Activated CD8-positive, alpha-beta memory T cell treated with anti-CD3 and anti-CD28 coated beads for 4 hours (primary cell): ENCODE results near the gene NFAT5.
"Not testable (repeated sequence)": the region's sequence is repeated elsewhere in the genome, so short reads cannot be mapped to it uniquely, and the experiment has no call there.

Experiments used
- DNase-seq, 2 donors: peaks; one replicate each; pipeline ENCODE4 v3.0.0-alpha.2; 2020; ENCODE audit warnings: low read depth in 2 of 2

NFAT5 gene

GRCh38 chr16:69565671-69566239 is at the start of gene NFAT5:
NFAT5 (plus strand) TSS chr16:69565966; CDS start chr16:69566302, 336 bp downstream.
- DNase-seq, result peak; percentile 74 to 77

GRCh38 chr16:69517914-69518313 is 47.9 kb upstream of the NFAT5 start:
- not testable (repeated sequence) for DNase-seq

GRCh38 chr16:69520413-69520799 is 45.4 kb upstream of the NFAT5 start:
- DNase-seq, result no peak

GRCh38 chr16:69520800-69521602 is 44.8 kb upstream of the NFAT5 start:
- no peak for DNase-seq

GRCh38 chr16:69522041-69522578 is 43.7 kb upstream of the NFAT5 start:
- no peak for DNase-seq

GRCh38 chr16:69522732-69523404 is 42.9 kb upstream of the NFAT5 start:
- DNase-seq, result no peak

GRCh38 chr16:69523566-69524305 is 42.0 kb upstream of the NFAT5 start:
- DNase-seq, result no peak

GRCh38 chr16:69526831-69527655 is 38.7 kb upstream of the NFAT5 start:
- DNase-seq, result no peak

GRCh38 chr16:69531988-69532387 is 33.8 kb upstream of the NFAT5 start:
- no peak for DNase-seq

- DNase-seq, result no peak
These were observed 32.9 kb upstream of the NFAT5 start for GRCh38 chr16:69532641-69533455.

- no peak for DNase-seq
These were observed 31.0 kb upstream of the NFAT5 start for GRCh38 chr16:69534720-69535119.

GRCh38 chr16:69535123-69536050 is 30.4 kb upstream of the NFAT5 start:
- DNase-seq, result no peak

- DNase-seq, result no peak
These were observed 28.1 kb upstream of the NFAT5 start for GRCh38 chr16:69537706-69538080.

GRCh38 chr16:69538808-69539207 is 27.0 kb upstream of the NFAT5 start:
- no peak for DNase-seq

GRCh38 chr16:69542974-69543373 is 22.8 kb upstream of the NFAT5 start:
- no peak for DNase-seq

GRCh38 chr16:69544088-69544487 is 21.7 kb upstream of the NFAT5 start:
- DNase-seq, result no peak

GRCh38 chr16:69546663-69547062 is 19.1 kb upstream of the NFAT5 start:
- DNase-seq, result not testable (repeated sequence)

- DNase-seq, result no peak
These were observed 12.4 kb upstream of the NFAT5 start for GRCh38 chr16:69553332-69553731.

GRCh38 chr16:69554495-69554894 is 11.3 kb upstream of the NFAT5 start:
- DNase-seq, result no peak
